Measurements from ENCODE around the gene SPG11. TPM values are rescaled to one million over a fixed set of nuclear protein-coding genes. Genes with fewer than 3 reads are reported as not detected.

SPG11 gene
- total RNA-seq, 1 experiment from 2014 or later = 38.3 TPM

DNA sequence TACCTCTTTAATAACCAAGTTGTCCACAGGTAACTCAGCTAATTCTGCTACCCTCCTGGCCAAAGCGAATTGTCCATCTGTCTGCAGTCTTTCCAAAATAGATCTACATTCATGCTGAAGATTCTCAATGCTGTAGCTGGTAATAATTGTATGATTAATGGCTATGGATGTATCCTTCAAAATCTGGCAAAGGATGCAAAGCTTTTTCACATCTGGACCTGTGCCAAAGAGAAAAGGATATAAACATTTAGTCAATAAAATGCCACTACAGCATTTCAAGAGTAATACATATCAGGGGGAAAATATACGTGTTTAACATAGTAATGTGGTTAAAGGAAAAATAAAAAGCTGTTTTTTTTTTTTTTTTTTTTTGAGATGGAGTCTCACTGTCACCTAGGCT lies 77.8 kb downstream of the SPG11 start:
- TF ChIP-seq, protein P1, sequence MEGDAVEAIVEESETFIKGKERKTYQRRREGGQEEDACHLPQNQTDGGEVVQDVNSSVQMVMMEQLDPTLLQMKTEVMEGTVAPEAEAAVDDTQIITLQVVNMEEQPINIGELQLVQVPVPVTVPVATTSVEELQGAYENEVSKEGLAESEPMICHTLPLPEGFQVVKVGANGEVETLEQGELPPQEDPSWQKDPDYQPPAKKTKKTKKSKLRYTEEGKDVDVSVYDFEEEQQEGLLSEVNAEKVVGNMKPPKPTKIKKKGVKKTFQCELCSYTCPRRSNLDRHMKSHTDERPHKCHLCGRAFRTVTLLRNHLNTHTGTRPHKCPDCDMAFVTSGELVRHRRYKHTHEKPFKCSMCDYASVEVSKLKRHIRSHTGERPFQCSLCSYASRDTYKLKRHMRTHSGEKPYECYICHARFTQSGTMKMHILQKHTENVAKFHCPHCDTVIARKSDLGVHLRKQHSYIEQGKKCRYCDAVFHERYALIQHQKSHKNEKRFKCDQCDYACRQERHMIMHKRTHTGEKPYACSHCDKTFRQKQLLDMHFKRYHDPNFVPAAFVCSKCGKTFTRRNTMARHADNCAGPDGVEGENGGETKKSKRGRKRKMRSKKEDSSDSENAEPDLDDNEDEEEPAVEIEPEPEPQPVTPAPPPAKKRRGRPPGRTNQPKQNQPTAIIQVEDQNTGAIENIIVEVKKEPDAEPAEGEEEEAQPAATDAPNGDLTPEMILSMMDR (conservative IDR thresholded peaks at IDR 0.05) = no peak
- no peak overlapping the region for H2BK15ac ChIP-seq (ENCODE audit: low read depth, low read length)
- H2AK5ac ChIP-seq (ENCODE audit: insufficient read length, low read length) = no peak overlapping the region
- no peak overlapping the region for H2BK20ac ChIP-seq (ENCODE audit: low read depth, low read length, poor library complexity, severe bottlenecking)
- no peak overlapping the region for H3T11ph ChIP-seq (ENCODE audit: low read length)
- H4K20me1 ChIP-seq (ENCODE audit: control insufficient read depth, insufficient read depth, insufficient read length) = no peaks in the 10 kb centered on the region
- H3K4me1 ChIP-seq (ENCODE audit: insufficient read depth, low read length) = no peaks in the 10 kb centered on the region
- no peak overlapping the region for H3K4me2 ChIP-seq (ENCODE audit: insufficient read depth, insufficient read length, low read length)
- no peak overlapping the region for H2BK5ac ChIP-seq (ENCODE audit: insufficient read length, low read length)
- no peaks in the 10 kb centered on the region for H3K27me3 Mint-ChIP-seq (ENCODE audit: low read depth)
- H3K4ac ChIP-seq (ENCODE audit: low read depth, low read length) = no peak overlapping the region
- H4K91ac ChIP-seq (ENCODE audit: insufficient read length, low read depth, low read length) = no peak overlapping the region
- H3K9me3 Mint-ChIP-seq = no peaks in the 10 kb centered on the region
- H3K27me3 ChIP-seq (ENCODE audit: insufficient read depth, low read length) = no peaks in the 10 kb centered on the region
- no peaks in the 10 kb centered on the region for H3K79me1 ChIP-seq (ENCODE audit: insufficient read depth, low read depth, low read length, poor library complexity, severe bottlenecking)
- no peak overlapping the region for H3K27ac Mint-ChIP-seq
- H3K36me3 Mint-ChIP-seq (ENCODE audit: insufficient read depth in 1 of 3, low read depth in 3 of 3) = peaks cover 31 to 78% (median 70%) of the 10 kb centered on the region in 3 experiments
- H3K9ac ChIP-seq (ENCODE audit: extremely low read depth, insufficient read length, low read length) = no peak overlapping the region
- H4K8ac ChIP-seq (replicated peaks; ENCODE audit: insufficient read length, low read depth, low read length) = no peak overlapping the region
- no peak overlapping the region for H2BK12ac ChIP-seq (ENCODE audit: insufficient read length, low read depth, low read length)
- H2BK120ac ChIP-seq (ENCODE audit: low read depth, low read length, poor library complexity, severe bottlenecking) = no peak overlapping the region
- H3K56ac ChIP-seq (ENCODE audit: insufficient read length, low read depth, low read length) = no peak overlapping the region
- no peaks in the 10 kb centered on the region for H3K79me2 ChIP-seq (ENCODE audit: insufficient read depth, low read length)
- no peak overlapping the region for H3K18ac ChIP-seq (ENCODE audit: insufficient read length, low read depth, low read length)
- H3K4me3 Mint-ChIP-seq = no peak overlapping the region
- H4K5ac ChIP-seq (ENCODE audit: insufficient read length, low read depth, low read length) = no peak overlapping the region
- no peaks in the 10 kb centered on the region for H3K23me2 ChIP-seq (ENCODE audit: insufficient read length, low read depth, low read length, poor library complexity, severe bottlenecking)
- no peak overlapping the region for H3K23ac ChIP-seq (ENCODE audit: insufficient read length, low read depth, low read length)
- no peak overlapping the region for H3K27ac ChIP-seq (ENCODE audit: insufficient read length, low read depth, low read length)
- no CpG with 5 or more reads among the region's 2 CpGs for WGBS (ENCODE audit: extremely low coverage, insufficient read length, low lambda C conversion rate)
- H3K14ac ChIP-seq (ENCODE audit: insufficient read depth, low read length) = no peak overlapping the region
- H3K9me3 ChIP-seq (ENCODE audit: control insufficient read depth, low read depth, low read length) = no peaks in the 10 kb centered on the region
- DNase-seq = no peak
- H3K4me1 Mint-ChIP-seq = no peaks in the 10 kb centered on the region
- H2AFZ ChIP-seq (ENCODE audit: low read length) = no peak overlapping the region
